Progenitor cell of endocrine pancreas (in vitro differentiated cells): ENCODE results near the gene ADAP1. TPM values are rescaled to one million over a fixed set of nuclear protein-coding genes. Genes with fewer than 3 reads are reported as not detected.

Experiments
- DNase-seq: peaks from one replicate; pipeline ENCODE4 v3.0.0; 2021; ENCODE audit warnings: low spot score; ENCODE audit not compliant: unreplicated experiment
- H3K27ac Mint-ChIP-seq: 2 replicates; pipeline ENCODE4 v1.8.0; 2021; ENCODE audit warnings: mild to moderate bottlenecking, moderate library complexity, mixed read lengths
- H3K27me3 Mint-ChIP-seq: 2 replicates; pipeline ENCODE4 v1.8.0; 2021; ENCODE audit warnings: mixed read lengths
- H3K36me3 Mint-ChIP-seq: 2 replicates; pipeline ENCODE4 v1.8.0; 2022; ENCODE audit warnings: mixed read lengths; ENCODE audit not compliant: insufficient read depth
- H3K4me1 Mint-ChIP-seq: 2 replicates; pipeline ENCODE4 v1.8.0; 2021; ENCODE audit warnings: low read depth, mixed read lengths
- H3K4me3 Mint-ChIP-seq: 2 replicates; pipeline ENCODE4 v1.8.0; 2021; ENCODE audit warnings: low read depth, mild to moderate bottlenecking, moderate library complexity, mixed read lengths
- H3K9me3 Mint-ChIP-seq: 2 replicates; pipeline ENCODE4 v1.8.0; 2021; ENCODE audit warnings: low read depth, mixed read lengths
- total RNA-seq: library from RNA; stranded (reverse); gene quantifications from 2 replicates; pipeline ENCODE4 v1.2.1, GENCODE V29; 2021
- TF ChIP-seq, protein P1 (sequence below): fragments of 200-600 bp; sonication (generic); IDR thresholded peaks from one replicate; pipeline ENCODE4 v1.5.0; 2021; ENCODE audit warnings: antibody characterized with exemption, mild to moderate bottlenecking; ENCODE audit not compliant: unreplicated experiment

Gene ADAP1
- total RNA-seq, 1 donor from 2014 or later: 10.3 TPM

DNA sequence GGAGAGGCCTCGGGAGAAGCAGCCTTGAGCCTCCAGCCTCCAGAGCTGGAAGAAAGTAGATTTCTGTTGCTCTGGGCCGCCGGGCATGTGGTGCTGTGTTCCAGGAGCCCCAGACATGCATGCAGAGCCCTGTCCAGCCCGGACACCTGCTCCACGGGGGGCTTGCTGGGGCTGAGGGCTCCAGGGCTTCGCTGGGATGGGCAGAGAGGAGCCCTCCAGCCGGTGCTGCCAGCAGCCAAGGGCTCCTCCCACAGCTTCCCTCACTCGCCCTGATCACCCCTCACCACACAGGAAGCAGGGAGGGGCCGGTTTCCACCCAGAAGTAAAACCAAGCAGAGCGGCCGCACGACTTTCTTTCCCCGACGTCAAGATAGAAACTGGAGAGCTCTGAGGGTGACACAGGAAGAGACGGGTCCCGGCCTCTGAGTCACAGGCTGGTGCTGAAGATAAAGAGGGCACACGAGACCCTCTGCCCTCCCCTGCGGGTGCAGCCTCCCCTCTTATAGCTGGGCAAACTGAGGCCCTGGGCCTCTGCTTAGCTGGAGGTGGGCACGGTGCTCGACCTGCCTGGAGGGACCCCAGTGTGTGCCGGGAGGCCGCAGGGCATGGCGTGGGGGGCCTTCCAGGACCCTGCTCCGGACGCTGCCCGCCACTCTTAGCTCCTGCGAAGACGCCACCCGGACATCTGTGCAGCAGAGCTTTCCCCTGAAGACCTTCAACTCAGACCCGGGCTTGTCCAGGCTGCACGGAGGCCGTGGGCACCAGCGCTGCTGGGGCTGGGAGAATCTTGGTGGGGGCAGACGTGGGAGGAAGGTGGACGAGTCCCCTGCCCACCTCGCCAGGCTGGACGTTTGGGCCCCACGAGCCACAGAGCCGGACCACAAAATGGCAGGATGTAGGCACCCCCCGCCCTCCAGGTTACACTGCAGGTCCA is 31.1 kb downstream of the ADAP1 start:
- no peak for DNase-seq
- TF ChIP-seq, protein P1, sequence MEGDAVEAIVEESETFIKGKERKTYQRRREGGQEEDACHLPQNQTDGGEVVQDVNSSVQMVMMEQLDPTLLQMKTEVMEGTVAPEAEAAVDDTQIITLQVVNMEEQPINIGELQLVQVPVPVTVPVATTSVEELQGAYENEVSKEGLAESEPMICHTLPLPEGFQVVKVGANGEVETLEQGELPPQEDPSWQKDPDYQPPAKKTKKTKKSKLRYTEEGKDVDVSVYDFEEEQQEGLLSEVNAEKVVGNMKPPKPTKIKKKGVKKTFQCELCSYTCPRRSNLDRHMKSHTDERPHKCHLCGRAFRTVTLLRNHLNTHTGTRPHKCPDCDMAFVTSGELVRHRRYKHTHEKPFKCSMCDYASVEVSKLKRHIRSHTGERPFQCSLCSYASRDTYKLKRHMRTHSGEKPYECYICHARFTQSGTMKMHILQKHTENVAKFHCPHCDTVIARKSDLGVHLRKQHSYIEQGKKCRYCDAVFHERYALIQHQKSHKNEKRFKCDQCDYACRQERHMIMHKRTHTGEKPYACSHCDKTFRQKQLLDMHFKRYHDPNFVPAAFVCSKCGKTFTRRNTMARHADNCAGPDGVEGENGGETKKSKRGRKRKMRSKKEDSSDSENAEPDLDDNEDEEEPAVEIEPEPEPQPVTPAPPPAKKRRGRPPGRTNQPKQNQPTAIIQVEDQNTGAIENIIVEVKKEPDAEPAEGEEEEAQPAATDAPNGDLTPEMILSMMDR: no peak
- Mint-ChIP-seq H3K4me1 (no peaks in the 10 kb centered on the region), H3K27ac (no peak overlapping the region), H3K9me3 (no peaks in the 10 kb centered on the region), H3K4me3 (no peak overlapping the region), H3K36me3 (no peaks in the 10 kb centered on the region), H3K27me3 (no peaks in the 10 kb centered on the region)

DNA sequence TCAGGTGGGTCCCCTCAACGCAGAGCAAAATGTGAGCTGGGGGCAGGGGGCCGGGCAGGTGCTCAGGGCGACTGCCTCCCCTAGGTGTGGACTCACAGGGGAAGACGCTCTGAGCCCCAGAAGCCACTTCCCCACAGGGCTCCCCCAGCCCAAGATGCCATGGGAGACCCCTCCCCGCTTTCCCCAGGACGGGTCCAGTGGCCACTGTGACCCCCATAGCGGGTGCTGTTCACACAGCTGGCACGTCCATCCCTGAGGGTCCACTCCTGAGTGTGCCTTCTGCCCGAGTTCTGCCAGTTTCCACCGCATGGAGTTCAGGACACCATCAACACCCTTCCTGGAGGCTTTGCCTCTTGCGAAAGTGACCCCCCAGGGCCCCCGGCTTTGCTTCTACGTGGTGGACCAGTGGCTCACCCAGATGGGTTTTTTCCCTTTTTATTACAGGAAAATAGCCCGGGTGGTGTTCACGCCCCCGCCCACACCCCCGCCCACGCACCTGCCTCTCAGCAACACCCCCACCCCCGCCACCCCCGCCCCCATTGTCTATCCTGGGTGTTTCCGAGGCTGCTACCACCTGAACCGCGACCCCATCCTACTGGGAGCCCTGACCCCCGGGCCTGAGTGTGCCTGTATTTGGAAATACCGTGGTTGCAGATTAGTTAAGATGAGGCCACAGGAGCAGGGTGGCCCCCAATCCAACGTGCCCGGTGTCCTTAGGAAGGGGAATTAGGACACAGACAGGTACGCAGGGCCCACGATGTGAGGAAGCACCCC is 32.0 kb downstream of the ADAP1 start:
- DNase-seq: no peak
- Mint-ChIP-seq H3K4me3 (no peak overlapping the region), H3K27me3 (no peaks in the 10 kb centered on the region)

DNA sequence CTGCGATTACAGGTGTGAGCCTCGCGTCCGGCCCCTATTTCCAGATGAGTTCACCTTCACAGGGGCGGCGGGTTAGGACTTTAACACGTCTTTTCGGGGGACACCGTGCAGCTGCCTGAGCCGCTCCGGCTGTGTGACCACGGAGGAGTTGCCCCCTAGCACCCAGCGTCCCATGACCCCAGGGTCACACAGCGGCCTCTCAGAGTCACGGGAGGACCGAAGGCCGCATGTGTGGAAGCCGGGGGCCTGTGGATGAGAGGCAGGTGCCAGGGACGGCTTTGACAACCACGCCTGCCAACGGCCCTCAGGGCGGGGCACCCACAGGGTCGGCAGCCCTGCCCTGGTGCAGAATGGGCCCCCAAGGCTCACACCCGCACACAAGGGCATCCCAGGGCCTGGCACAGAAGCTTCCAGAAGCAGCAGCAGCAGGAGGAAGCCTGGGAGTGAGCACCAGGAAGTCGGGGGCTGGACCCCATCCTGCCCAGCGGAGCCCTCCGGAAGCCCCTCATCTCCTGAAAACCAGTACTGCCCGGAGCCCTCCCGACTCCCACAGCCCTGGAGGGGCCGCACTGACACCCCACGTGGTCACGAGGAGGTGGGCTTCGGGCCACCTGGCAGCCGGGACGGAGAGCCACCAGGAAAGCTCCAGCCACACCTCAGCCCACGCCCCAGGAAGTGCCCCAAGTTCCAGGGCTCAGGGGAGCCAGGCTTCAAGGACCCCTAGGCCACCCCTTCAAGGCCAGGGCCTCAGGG is 32.7 kb downstream of the ADAP1 start:
- no peak overlapping the region for H3K4me3 Mint-ChIP-seq
- H3K9me3 Mint-ChIP-seq: no peaks in the 10 kb centered on the region
- no peaks in the 10 kb centered on the region for H3K4me1 Mint-ChIP-seq
- no peak for DNase-seq
- H3K36me3 Mint-ChIP-seq: no peaks in the 10 kb centered on the region
- no peak overlapping the region for H3K27ac Mint-ChIP-seq
- TF ChIP-seq, protein P1: no peak
- H3K27me3 Mint-ChIP-seq: no peaks in the 10 kb centered on the region

More for the DNA sequence above, 32.0 kb downstream of the ADAP1 start:
- TF ChIP-seq, protein P1: no peak
- no peaks in the 10 kb centered on the region for H3K9me3 Mint-ChIP-seq
- no peaks in the 10 kb centered on the region for H3K4me1 Mint-ChIP-seq
- H3K27ac Mint-ChIP-seq: no peak overlapping the region
- H3K36me3 Mint-ChIP-seq: no peaks in the 10 kb centered on the region

DNA sequence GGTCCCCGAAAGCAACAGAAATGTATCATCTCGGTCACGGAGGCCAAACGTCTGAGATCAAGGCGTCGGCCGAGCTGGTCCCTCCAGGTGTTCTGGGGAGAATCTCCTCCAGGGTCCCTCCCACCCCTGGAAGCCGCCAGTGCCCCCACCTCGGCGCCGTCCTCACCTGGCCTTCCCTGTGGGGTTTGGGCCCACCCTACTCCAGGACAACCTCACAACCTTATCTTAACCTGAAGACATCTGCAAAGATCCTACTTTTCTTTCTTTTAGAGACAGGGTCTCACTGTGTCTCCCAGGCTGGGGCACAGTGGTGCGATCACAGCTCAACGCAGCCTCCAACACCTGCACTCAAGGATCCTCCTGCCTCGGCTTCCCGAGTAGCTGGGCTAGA is 33.4 kb downstream of the ADAP1 start:
- no peak for DNase-seq
- H3K4me3 Mint-ChIP-seq: no peak overlapping the region
- TF ChIP-seq, protein P1: no peak
- no peak overlapping the region for H3K27ac Mint-ChIP-seq
- no peaks in the 10 kb centered on the region for H3K27me3 Mint-ChIP-seq
- no peaks in the 10 kb centered on the region for H3K9me3 Mint-ChIP-seq
- H3K36me3 Mint-ChIP-seq: no peaks in the 10 kb centered on the region
- H3K4me1 Mint-ChIP-seq: no peaks in the 10 kb centered on the region
